ENCODE results near the gene RAD54L.

DNA sequence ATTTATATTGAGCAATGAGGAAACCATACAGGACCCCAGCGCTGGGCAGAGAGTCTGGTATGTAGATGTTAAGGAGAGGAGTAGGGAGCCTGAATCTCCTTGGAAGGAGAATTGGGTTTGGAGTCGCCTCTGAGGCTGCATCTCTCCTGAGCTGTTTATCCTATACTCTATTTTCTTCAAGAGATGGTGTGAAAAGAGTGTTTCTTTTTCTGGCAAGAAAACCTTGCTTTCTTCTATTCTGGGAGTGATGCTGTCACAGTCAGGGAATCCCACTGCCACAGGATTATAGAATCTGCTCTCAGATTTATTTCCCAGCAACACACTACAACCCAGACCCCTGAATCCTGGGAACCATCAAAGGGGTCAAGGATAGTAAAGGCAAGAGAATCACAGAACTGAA lies 41.2 kb upstream of the RAD54L start:
- no peak for TF ChIP-seq TAF1 (IDR thresholded peaks at IDR 0.05; ENCODE audit: low read depth, low read length)
- no peak for TF ChIP-seq POLR2A (IDR thresholded peaks at IDR 0.05; ENCODE audit: low read depth, low read length)
- no peak for TF ChIP-seq POLR2AphosphoS5 (IDR thresholded peaks at IDR 0.05; ENCODE audit: low read depth, low read length)
- TF ChIP-seq POU2F2 (IDR thresholded peaks at IDR 0.05; ENCODE audit: low read depth, low read length), result no peak
- TF ChIP-seq SPI1 (IDR thresholded peaks at IDR 0.05; ENCODE audit: low read depth, low read length), result no peak
- TF ChIP-seq PAX5 (IDR thresholded peaks at IDR 0.05; ENCODE audit: insufficient read depth, low read length, severe bottlenecking), result no peak

Data from GM12891 (cell line).